HepG2 (cell line): Measurements from ENCODE around the gene MPG. TPM values are rescaled to one million over a fixed set of nuclear protein-coding genes. Genes with fewer than 3 reads are reported as not detected.
A peak's percentile ranks its signal among the peaks of the same experiment; 100 is the strongest.

ENCODE experiments used
- ARNT2 ChIP-seq: sonication (generic); formaldehyde crosslinking; IDR thresholded peaks from 2 replicates; pipeline ENCODE4 v1.8.0; 2022; ENCODE audit warnings: mild to moderate bottlenecking, low read depth, missing genetic modification reagents, moderate library complexity
- EED ChIP-seq: sonication (generic); formaldehyde crosslinking; IDR thresholded peaks from 2 replicates; pipeline ENCODE4 v1.5.0; 2020; ENCODE audit warnings: mild to moderate bottlenecking, missing genetic modification reagents
- EP300 ChIP-seq, 3 experiments: sonication (generic) in 1 of 3; formaldehyde crosslinking in 1 of 3; IDR thresholded peaks; 2 replicates each; pipeline versions ENCODE4 v1.5.1 to v1.6.1; 2011 to 2020; ENCODE audit warnings: low read depth in 2 of 3, low read length in 2 of 3, borderline replicate concordance in 1 of 3, improper control_type of control experiment in 1 of 3, mild to moderate bottlenecking in 1 of 3, missing genetic modification reagents in 1 of 3, moderate library complexity in 1 of 3
- GTF3A ChIP-seq: sonication (generic); formaldehyde crosslinking; conservative IDR thresholded peaks from 2 replicates; pipeline ENCODE4 v1.4.0; 2020; ENCODE audit warnings: mild to moderate bottlenecking, missing genetic modification reagents
- KDM4B ChIP-seq: sonication (generic); formaldehyde crosslinking; IDR thresholded peaks from 2 replicates; pipeline ENCODE4 v1.4.0; 2020; ENCODE audit warnings: missing genetic modification reagents
- NPAS2 ChIP-seq: sonication (generic); formaldehyde crosslinking; IDR thresholded peaks from 2 replicates; pipeline ENCODE4 v1.8.0; 2022; ENCODE audit warnings: mild to moderate bottlenecking, missing genetic modification reagents, borderline replicate concordance
- SOX5 ChIP-seq: IDR thresholded peaks from 2 replicates; pipeline ENCODE4 v1.6.1; 2016; ENCODE audit warnings: borderline replicate concordance
- TBX2 ChIP-seq: sonication (generic); formaldehyde crosslinking; IDR thresholded peaks from 2 replicates; pipeline ENCODE4 v1.5.0; 2020; ENCODE audit warnings: missing genetic modification reagents, mild to moderate bottlenecking, borderline replicate concordance
- XRCC5 ChIP-seq: fragments of 200-400 bp; formaldehyde crosslinking; optimal IDR thresholded peaks from 2 replicates; pipeline ENCODE3; 2017; ENCODE audit warnings: mild to moderate bottlenecking, low read length
- ZBTB3 ChIP-seq: sonication (generic); formaldehyde crosslinking; IDR thresholded peaks from 2 replicates; pipeline ENCODE4 v1.4.0; 2020; ENCODE audit warnings: low read depth, mild to moderate bottlenecking, moderate library complexity, missing genetic modification reagents, borderline replicate concordance
- ZNF207 ChIP-seq: fragments of 450-650 bp; IDR thresholded peaks from 2 replicates; pipeline ENCODE4 v1.6.1; 2016; ENCODE audit warnings: antibody characterized with exemption, borderline replicate concordance
- ZNF256 ChIP-seq: sonication (generic); formaldehyde crosslinking; conservative IDR thresholded peaks from 2 replicates; pipeline ENCODE4 v1.4.0; 2020; ENCODE audit warnings: missing genetic modification reagents
- ZNF282 ChIP-seq: fragments of 450-650 bp; IDR thresholded peaks from 2 replicates; pipeline ENCODE4 v1.6.1; 2018; ENCODE audit not compliant: partially characterized antibody
- ZNF510 ChIP-seq: sonication (generic); formaldehyde crosslinking; IDR thresholded peaks from 2 replicates; pipeline ENCODE4 v1.4.0; 2020; ENCODE audit warnings: low read depth, mild to moderate bottlenecking, missing genetic modification reagents
- ZNF816 ChIP-seq: sonication (generic); formaldehyde crosslinking; IDR thresholded peaks from 2 replicates; pipeline ENCODE4 v1.8.0; 2022; ENCODE audit warnings: missing genetic modification reagents, mild to moderate bottlenecking, borderline replicate concordance
- ZSCAN31 ChIP-seq: sonication (generic); formaldehyde crosslinking; IDR thresholded peaks from 2 replicates; pipeline ENCODE4 v1.5.0; 2020; ENCODE audit warnings: low read depth, mild to moderate bottlenecking, missing genetic modification reagents
- polyA plus RNA-seq, 8 experiments: library from polyadenylated mRNA; depleted of rRNA in 3 of 8; stranded (reverse) in 7 of 8; unstranded in 1 of 8; fragments of >200 nt; fragmentation: Illumina TruSeq in 4 of 8; extraction: Trizol in 4 of 8; gene quantifications; 2 replicates each; pipeline versions ENCODE4 v1.2.1 to v1.2.3, GENCODE V29; 2011 to 2016; ENCODE audit warnings: low read depth in 4 of 8, missing spikeins in 1 of 8, mixed read lengths in 1 of 8; ENCODE audit not compliant: insufficient read depth in 1 of 8
- total RNA-seq, 5 experiments: library from RNA; depleted of rRNA; stranded (reverse); fragments of >200 nt; fragmentation: Illumina TruSeq; extraction: Trizol; gene quantifications; 2 replicates each; pipeline ENCODE4 v1.2.3, GENCODE V29; 2016; ENCODE audit warnings: low read depth in 1 of 5
- TF ChIP-seq, protein P1 (sequence below): IDR thresholded peaks from 2 replicates; pipeline ENCODE4 v1.6.1; 2016; ENCODE audit warnings: missing genetic modification reagents, missing compliant biosample characterization
- TF ChIP-seq, protein P2 (sequence below): sonication (generic); formaldehyde crosslinking; IDR thresholded peaks from 2 replicates; pipeline ENCODE4 v1.4.0; 2020; ENCODE audit warnings: missing genetic modification reagents, low read depth, mild to moderate bottlenecking, borderline replicate concordance
- TF ChIP-seq, protein P3 (sequence below): sonication (generic); formaldehyde crosslinking; IDR thresholded peaks from 2 replicates; pipeline ENCODE4 v1.4.0; 2020; ENCODE audit warnings: missing genetic modification reagents

Gene MPG
- total and polyA plus RNA-seq, 2 of the 13 experiments (the other 11 are each of a cell fraction or from before 2014, with no cell fraction given) = 59.1 to 62.5 TPM

DNA sequence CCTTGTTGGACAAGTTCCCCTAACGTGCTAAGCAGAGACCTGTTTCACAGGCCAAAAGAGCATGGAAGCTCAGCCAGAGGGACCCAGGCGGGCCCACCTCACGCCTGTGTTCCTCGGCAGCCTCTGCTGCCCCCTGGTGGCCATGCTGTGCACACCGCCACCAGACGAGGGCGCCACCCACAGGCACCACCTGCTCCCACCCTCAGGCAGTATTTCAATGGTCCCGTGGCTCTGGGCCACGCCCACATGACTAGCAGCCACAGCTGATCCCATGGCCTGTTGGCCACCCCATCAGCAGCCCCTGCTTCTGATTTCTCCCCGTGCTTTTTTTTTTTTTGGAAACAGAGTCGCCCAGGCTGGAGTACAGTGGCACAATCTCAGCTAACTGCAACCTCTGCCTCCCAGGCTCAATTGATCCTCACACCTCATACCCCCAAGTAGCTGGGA, 18.9 kb downstream of the MPG start (continued):
- TF ChIP-seq ZBTB3 (CRISPR knock-in tag) = no peak
- no peak for TF ChIP-seq EED
- no peak for TF ChIP-seq ZNF816 (CRISPR knock-in tag)
- TF ChIP-seq KDM4B (CRISPR knock-in tag) = no peak
- peak; percentile 89 for TF ChIP-seq XRCC5
- TF ChIP-seq, protein P1, sequence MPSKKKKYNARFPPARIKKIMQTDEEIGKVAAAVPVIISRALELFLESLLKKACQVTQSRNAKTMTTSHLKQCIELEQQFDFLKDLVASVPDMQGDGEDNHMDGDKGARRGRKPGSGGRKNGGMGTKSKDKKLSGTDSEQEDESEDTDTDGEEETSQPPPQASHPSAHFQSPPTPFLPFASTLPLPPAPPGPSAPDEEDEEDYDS (CRISPR knock-in tag) = peak; percentile 48; the same call in 1 of the 2 replicates
- no peak for TF ChIP-seq GTF3A (CRISPR knock-in tag)
- no peak for TF ChIP-seq SOX5 (CRISPR knock-in tag)
- peak; percentile 48; the same call in 1 of the 2 replicates for TF ChIP-seq TBX2 (CRISPR knock-in tag)
- no peak for TF ChIP-seq ZNF510
- TF ChIP-seq, protein P2, sequence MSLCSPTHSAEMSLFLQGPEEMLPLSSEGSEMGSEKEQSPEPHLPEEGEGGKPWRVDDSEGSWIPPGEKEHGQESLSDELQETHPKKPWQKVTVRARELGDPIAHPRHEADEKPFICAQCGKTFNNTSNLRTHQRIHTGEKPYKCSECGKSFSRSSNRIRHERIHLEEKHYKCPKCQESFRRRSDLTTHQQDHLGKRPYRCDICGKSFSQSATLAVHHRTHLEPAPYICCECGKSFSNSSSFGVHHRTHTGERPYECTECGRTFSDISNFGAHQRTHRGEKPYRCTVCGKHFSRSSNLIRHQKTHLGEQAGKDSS (CRISPR knock-in tag) = peak; percentile 91; the same call in 1 of the 2 replicates
- TF ChIP-seq ZNF282 = no peak
- TF ChIP-seq, protein P3, sequence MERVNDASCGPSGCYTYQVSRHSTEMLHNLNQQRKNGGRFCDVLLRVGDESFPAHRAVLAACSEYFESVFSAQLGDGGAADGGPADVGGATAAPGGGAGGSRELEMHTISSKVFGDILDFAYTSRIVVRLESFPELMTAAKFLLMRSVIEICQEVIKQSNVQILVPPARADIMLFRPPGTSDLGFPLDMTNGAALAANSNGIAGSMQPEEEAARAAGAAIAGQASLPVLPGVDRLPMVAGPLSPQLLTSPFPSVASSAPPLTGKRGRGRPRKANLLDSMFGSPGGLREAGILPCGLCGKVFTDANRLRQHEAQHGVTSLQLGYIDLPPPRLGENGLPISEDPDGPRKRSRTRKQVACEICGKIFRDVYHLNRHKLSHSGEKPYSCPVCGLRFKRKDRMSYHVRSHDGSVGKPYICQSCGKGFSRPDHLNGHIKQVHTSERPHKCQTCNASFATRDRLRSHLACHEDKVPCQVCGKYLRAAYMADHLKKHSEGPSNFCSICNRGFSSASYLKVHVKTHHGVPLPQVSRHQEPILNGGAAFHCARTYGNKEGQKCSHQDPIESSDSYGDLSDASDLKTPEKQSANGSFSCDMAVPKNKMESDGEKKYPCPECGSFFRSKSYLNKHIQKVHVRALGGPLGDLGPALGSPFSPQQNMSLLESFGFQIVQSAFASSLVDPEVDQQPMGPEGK (CRISPR knock-in tag) = peak; percentile 66; the same call in 1 of the 2 replicates
- no peak for TF ChIP-seq ZSCAN31 (CRISPR knock-in tag)
- no peak for TF ChIP-seq ZNF207
- TF ChIP-seq NPAS2 (CRISPR knock-in tag) = no peak
- no peak for TF ChIP-seq ZNF256 (CRISPR knock-in tag)
- no peak; the same call in 1 of the 2 replicates for TF ChIP-seq ARNT2 (CRISPR knock-in tag)
- no peak for TF ChIP-seq EP300 (IDR thresholded peaks at IDR 0.05; ENCODE audit: low read depth in 2 of 2, low read length in 2 of 2)
- no peak for TF ChIP-seq EP300 (CRISPR knock-in tag; IDR thresholded peaks at IDR 0.05; ENCODE audit: borderline replicate concordance)
